HK-2 (cell line): ENCODE data around the gene FREM3.
"Not testable (repeated sequence)": the region's sequence is repeated elsewhere in the genome, so short reads cannot be mapped to it uniquely, and the experiment has no call there.

ENCODE experiments used
- DNase-seq: peaks from one replicate; pipeline ENCODE4 v3.0.0-alpha.2; 2018; ENCODE audit not compliant: unreplicated experiment

FREM3 gene

DNA sequence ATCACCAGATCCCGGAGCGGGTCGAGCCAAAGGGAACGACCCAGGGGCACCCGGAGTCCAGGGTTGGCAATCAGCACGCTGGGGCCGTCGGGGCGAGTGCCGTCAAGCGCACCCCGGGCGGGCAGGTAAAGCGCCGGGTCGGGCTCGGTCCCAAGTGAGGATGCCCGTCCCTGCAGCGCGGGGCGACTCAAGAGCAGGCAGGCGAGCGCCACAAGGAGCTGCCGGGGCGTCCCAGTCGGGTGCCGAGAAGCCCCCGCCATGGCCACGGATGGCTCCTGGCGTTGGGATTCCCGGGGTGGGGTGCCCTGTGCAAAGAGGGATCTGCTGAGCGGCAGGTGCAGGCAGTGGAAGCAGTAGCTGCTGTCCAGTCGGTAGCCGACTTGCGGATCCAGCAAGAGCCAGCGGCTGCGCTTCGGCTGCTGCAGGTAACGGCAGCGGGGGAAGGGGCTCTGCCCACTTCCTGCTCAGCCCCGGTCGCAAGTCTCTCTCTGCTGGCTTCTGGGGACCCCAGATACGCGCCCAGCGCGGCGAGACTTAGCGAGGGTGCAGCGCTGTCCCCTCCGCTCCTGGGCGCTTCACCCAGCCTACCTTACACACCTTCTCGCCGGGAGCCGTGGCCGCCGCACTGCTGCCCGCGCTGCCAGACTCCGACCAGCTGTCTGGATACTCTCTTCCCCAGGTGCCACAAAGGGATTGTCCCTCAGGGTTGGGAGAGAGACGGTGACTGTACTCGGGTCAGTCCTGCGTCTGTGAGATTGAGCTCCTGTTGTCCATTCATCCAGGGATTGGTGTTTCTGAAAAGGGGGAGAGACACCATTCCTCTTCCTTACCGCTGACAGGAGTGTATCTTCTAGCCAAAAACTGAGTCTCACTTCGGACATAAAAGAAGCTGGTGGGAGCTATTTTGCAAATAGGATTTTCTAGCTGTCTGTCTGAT, at the start of gene FREM3:
TSS of gene FREM3 (minus strand) at position 260 of the 937 bp plus-strand sequence. CDS start at position 260, 0 bp downstream.
- no peak for DNase-seq

DNA sequence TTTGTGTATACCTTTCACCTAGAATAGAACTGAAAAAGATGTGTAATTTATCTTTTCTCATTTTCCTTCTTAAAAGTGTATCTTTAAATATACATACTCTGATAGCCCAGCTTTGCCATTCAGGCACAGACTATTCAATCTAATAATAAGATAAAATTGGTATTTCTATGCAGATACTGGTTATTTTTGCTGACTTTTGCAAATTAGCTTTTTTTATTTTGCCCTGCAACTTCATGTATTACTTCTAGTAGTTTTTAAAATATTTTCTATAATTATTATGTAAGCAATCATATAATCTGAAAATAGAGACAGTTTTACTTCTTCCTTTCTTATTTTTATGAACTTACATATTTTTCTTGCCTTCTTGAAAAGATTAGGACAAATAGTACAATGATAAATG, 45.4 kb upstream of the FREM3 start:
- no peak for DNase-seq

DNA sequence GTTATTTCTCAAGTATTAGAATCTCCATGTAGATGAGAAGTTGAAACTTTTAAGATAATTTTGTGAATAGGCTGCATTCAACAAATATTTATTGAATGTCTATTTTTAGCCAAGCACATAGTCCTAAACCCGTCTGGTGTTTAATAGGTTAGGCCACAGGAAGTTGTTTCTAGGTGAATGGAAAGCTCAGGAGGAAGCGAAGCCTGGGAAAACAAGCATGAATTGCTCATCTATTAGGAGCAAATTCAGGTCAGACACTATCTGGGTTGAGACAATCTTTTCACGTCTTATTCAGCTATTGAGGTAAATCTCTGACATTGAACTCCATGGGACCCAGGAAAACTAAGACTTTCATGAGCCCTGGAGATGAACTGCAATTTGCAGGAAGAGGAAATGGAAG, 43.1 kb upstream of the FREM3 start:
- no peak for DNase-seq

DNA sequence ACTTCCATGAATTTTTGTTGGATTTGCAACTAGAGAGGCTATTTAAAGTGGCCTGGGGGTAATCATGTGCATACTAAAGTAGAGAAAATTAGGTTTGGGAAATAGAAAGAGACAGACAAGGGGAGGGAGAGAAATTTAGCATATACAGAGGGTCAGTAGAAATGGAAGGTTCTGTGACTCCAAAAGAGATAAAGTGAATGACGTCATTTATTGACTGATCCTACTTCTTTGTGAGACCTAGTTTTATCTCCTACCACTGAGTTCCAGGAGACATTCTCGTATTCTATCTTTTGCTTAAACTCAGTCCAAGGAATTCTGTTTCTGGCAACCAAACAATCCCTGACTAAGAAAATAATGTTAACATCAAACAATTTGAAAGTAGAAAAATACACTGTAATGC, 42.4 kb upstream of the FREM3 start:
- DNase-seq = no peak

DNA sequence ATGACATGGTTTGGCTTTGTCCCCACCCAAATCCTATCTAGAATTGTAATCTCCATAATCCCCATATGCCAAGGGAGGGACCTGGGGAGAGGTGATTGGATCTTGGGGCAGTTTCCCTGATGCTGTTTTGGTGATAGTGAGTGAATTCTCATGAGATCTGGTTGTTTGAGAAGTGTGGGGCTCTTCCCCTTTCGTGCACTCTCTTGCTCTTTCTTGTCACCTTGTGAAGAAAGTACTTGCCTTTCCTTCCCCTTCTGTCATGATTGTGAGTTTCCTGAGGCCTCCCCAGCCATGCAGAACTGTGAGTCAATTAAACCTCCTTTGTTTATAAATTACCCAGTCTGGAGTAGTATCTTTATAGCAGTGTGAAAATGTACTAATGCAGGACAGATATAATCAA, 36.4 kb upstream of the FREM3 start:
- no peak for DNase-seq

DNA sequence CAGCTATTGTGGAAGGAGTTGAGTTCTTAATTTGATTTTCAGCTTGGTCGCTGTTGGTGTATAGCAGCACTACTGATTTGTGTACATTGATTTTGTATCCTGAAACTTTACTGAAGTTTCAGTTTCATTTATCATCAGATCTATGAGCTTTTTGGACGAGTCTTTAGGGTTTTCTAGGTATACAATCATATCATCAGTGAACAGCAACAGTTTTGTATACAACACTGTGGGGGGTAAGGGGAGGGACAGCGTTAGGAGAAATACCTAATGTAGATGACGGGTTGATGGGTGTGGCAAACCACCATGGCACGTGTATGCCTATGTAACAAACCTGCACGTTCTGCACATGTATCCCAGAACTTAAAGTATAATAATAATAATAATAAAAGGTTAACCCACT, 35.6 kb upstream of the FREM3 start:
- DNase-seq = not testable (repeated sequence)

DNA sequence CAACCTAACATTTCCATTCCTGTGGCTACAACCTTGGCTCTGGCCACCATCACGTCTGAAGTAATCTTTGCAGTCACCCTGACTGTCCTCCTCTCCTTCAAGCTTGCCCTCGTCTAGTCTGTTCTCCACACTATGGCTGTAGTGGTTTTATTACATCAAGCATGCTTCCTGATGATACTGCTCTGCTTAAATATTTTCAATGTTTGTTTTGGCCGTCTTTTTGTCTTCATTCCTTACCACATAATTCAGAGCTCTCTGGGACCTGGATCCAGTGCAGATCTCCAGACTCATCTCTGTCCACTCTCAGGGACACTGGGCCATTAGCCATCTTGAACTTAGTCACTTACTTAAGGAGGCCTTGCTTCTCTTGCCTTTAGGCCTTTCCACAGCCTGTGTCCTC, 27.7 kb upstream of the FREM3 start:
- DNase-seq = no peak

DNA sequence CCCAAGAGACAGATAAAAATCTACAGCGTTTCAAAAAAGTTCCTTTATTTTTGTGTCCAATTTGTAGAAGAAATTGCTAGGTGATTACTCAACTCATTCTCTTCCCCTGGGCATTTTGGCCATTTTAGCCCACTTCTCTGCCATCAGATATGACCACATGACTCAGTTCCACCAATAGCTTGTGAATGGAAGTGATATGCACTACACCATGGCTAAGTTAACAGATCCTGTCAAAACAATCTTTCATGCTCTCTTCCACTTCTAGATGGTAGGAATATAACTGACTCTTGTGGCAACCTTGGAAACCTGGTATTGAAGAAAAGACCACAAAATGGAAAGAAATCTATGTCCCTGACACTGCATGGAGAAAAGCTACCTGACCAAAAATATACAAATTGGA, 26.2 kb upstream of the FREM3 start:
- no peak for DNase-seq

DNA sequence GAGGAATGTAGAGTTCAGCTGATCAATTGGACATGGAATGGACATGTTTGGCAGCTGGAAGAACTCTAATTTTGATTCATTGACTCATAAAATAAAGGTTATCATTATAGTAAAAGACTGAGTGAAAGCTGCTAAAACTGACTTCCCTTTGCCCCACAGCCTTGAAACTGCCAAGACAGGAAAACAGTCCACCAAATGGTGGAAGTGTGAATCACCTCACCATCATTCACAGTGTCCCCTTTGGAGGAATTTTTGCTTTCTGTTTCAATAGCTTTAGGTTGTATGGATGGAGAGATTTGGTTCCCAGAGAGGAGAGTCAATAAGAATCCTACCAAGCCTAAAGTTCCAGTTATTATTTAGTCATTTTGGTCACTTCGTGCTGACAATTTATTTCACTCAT, 20.8 kb upstream of the FREM3 start:
- no peak for DNase-seq

DNA sequence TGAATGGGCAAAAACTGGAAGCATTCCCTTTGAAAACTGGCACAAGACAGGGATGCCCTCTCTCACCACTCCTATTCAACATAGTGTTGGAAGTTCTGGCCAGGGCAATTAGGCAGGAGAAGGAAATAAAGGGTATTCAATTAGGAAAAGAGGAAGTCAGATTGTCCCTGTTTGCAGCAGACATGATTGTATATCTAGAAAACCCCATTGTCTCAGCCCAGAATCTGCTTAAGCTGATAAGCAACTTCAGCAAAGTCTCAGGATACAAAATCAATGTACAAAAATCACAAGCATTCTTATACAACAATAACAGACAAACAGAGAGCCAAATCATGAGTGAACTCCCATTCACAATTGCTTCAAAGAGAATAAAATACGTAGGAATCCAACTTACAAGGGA, 18.3 kb upstream of the FREM3 start:
- DNase-seq = not testable (repeated sequence)

DNA sequence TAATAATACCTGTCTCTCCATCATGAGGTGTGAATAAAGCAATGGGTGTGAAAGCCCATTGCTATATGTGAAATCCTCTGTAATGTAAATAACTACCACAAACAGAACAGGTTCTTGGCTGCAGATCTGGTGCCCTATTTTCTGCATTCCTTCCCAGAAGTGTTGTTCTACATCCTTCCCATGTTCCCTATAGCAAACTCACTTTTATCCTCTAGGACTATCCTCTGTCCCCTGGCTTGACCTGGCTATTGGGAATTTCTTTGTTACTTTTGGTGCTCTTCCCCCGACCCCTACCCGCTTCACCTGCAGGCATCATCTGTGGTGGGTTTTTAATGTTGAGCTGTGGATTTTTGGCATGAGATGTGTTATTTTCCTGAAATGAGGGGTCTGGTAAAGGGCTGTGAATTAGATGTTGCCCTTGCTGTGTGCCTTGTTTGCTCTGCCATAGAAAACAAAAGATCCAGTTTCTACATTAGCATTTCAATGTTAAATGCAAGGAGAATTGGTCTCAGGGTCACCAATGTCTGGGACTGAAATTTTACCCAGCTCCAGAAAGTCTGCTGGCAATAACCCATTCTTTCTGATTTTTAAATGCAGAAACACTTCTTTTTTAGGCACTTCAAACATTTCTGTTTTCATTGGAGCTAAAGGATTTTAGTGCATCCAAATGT, 13.6 kb upstream of the FREM3 start:
- no peak for DNase-seq

DNA sequence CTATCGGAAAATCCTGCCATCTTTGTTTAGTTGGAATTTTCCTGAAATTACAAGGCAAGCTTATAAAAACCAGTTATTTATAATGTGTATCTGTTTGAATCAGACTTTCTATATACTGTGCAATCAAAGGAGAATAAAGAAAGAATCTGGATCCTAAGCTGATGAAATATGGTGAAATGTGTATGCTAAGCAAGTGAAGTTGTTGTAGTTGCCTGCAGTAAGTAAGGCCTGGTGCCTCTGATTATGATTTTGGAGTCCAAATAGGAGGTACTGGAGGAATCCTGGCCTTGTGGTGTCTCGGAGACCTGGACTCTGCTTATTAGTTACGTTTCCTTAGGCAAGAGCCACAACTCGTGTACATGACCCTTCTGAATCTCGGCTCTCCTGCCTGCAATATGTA, 13.1 kb upstream of the FREM3 start:
- DNase-seq = no peak

DNA sequence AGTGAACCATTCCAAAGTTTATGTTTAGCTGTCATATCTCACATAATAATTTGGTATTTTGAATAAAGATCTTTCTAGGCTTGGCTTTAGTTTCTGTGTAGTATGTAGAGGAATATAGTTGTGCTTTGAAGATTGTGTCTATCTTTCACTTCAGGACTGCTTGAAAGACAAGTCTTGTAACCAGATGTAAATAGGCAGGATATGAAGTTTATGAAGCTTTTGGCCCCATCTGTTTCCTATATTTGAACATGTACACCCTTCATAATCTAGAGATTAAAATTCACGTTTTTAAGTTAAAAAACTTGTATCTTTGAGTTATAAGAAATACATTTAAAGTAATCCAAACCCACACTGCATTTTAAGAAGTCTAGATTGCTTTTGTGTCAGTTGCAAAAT, 11.7 kb upstream of the FREM3 start:
- no peak for DNase-seq

DNA sequence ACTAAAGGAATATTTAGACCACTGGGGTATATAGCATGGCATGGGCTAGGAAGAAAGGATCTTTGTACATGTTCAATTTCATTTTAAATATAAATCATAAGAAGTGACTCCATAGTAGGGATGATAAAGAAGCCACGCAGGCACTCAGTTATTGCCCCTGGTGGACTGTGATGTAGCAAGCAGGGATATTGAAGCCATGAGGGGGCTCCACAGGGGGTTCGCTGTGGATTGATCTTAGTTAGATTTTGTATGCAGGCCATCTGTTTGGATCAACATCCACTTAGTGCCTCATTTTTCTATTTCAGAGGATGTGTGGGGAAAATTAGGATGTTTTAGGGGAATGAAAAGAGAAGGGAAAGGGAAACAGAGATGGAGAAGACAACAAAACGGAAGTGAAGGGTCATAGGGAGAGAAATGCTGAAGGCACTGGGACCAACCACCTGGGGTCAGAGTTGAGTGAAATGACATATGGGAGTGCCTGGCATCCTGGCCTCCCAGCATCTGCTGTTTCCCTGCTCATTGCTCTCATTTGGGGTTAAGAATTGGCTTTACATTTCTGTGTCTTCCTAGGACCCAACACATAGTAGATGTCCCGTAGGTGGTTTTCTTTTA, 11.2 kb upstream of the FREM3 start:
- no peak for DNase-seq

DNA sequence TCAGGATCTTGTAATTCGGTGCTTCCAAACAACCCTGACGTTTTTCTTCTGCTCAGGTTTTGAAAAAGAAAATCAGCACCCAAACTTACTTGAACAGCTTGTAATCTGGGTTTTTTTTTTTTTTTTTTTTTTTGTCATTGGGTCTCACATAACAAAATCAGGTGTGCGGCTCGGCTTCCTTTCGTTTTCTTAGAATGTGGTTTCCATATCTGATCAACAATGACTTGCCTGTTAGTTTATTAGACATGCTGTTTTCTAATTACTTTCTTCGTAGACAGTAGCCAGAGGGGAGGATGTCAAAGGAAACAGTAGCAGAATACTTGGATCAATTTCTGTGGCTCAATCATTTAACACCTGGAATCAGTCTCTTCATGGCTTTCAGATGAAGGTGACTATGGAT, 890 bp upstream of the FREM3 start:
- no peak for DNase-seq

DNA sequence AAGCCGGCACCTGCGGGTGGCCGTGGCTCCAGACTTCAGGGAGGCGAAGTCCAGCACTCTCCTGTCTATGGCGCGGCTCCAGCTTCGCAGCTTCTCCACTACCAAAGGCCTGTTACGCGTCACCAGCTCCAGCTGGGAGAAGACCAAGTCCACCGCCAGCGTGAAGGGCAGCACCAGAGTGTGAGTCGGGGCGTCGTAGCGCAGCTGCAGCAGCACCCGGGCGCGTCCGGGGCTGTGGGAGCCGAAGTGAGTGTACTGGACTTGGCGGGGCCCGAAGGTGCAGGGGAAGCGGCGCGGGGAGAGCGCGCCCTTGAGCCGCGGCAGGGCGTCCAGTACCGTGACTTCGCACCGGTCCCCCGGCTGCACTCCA, 444 bp downstream of the FREM3 start:
- DNase-seq = no peak

DNA sequence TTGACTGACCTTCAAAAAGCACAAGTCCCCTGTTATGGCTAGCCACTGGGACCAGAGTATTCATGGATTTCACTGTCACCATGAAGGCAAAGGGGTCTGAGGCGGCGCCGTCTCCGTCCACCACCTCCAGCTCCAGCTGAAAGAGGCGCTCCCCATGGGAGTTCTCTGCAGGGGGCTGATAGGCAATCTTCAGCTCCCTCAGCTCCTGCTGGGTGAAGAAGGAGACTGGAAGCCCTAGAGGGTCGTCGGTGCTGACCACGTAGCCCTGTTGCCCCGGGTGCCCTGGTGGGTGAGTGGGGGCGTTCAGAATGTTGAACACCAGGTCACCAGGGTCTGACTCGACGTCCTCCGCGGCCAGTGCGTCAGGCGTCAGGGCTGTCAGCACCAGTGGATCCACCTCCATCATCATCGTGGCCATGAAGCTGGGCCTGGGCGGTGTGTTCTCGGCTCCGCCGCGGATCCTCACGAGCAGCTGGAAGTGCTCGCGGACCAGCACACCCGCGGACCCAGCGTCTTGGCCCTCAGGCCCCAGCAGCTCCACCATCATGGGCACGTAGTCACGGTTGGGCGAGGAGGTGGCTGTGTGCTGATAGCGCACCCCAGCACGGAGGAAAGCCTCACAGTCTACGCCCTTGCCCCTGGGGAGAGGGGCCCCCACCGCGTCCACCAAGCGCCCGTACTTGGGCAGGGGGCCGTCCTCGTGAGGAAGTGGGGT, 987 bp downstream of the FREM3 start:
- DNase-seq = no peak

DNA sequence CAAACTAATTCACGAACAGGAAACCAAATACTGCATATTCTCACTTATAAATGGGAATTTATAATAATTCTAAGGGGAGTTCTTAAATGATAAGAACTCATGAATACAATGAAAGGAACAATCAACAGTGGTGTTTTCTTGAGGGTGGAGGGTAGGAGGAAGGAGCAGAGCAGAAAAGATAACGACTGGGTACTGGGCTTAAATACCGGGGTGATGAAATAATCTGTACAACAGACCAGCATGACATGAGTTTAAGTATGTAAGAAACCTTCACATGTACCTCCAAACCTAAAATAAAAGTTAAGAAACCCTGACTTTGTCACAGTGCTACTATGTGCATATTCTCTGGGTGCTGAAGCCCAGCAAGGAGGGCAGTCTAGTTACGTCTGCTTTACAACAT, 6.6 kb downstream of the FREM3 start:
- no peak for DNase-seq

DNA sequence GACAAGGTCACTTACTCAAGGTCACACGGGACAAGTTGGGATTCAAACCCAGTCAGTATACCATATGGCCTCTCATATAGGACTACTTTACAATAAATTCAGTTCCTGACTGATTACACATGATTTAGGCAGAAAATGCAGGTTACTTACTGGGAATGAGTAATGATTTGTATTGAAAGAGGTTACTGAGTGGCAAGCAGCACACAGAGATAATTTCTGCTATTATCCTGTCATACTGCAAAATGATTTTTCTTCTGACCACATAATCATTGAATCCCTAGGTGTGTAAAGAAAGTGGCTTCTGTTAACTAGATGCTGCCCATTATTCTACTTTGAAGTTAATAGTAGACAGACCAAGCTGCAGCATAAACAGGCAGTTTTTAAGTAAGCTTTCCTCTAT, 8.2 kb downstream of the FREM3 start:
- DNase-seq = no peak

DNA sequence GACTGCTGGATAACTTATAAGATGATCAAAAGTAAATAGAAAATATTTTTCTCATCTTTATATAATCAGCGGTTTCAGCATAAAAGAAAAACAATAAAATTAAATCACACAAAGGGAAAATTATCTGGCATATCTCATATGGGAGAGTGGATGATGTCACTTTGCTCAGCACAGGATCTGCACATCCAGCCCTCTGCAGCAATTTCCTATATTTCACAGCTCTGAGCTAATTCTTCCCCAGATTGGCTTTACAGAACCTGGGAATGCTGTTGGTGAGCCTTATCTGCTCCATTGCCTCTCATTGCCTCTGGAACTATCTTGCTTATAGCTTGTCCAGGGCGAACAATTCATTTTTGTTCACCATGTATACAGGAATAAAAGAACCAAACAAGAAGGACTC, 21.0 kb downstream of the FREM3 start:
- no peak for DNase-seq

DNA sequence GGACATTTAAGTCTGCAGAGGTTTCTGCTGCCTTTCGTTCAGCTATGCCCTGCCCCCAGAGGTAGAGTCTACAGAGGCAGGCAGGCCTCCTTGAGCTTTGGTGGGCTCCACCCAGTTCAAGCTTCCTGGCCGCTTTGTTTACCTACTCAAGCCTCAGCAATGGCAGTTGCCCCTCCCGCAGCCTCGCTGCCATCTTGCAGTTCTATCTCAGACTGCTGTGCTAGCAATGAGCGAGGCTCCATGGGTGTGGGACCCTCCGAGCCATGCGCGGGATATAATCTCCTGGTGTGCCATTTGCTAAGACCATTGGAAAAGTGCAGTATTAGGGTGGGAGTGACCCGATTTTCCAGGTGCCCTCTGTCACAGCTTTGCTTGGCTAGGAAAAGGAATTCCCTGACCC, 26.8 kb downstream of the FREM3 start:
- not testable (repeated sequence) for DNase-seq

DNA sequence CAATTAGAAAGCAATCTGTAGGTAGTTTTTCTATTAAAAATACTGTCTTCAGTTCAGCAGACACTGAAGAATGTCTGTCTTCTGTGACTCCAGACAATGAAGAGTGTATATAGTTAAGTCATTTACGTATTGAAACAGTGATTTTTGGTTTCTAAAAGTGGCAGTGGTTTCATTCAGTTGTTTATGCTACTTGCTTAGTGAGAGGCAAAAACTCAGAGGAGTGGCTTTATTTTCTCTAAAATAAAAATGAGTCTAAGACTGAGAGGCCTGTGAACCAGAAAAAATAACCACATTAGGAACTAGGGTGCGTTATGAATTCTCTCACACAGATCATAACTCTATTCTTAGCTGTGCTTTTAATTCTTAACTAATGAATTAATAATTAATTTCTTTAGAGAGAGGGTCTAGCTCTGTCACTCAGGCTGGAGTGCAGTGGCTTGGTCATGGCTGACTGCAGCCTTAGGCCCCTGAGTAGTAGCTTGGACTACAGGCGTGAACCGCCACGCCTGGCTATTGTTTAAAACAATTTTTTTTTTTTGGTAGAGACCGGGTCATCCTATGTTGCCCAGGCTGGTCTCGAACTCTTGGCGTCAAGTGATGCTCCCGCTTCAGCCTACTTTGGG, 31.4 kb downstream of the FREM3 start:
- no peak for DNase-seq
